B cell (primary cell): Measurements from ENCODE around the gene NEAT1. TPM values are rescaled to one million over a fixed set of nuclear protein-coding genes. Genes with fewer than 3 reads are reported as not detected.
A peak's percentile ranks its signal among the peaks of the same experiment; 100 is the strongest.

ENCODE experiments used
- ATAC-seq: fragments of 200-7000 bp; cut with Tn5 transposase; one replicate; pipeline ENCODE4 v1.10.0; 2021; ENCODE audit warnings: low read depth, mild to moderate bottlenecking, moderate number of reproducible peaks, moderate library complexity
- CTCF ChIA-PET: fragments of 350-600 bp; sonication (Branson Sonifier 250); formaldehyde crosslinking; loops from one replicate; lab custom pipeline; 2021; ENCODE audit warnings: antibody characterized with exemption, inconsistent platforms; lab: Charles Lee
- POLR2A ChIA-PET: fragments of 350-600 bp; sonication (Branson Sonifier 250); formaldehyde crosslinking; loops from one replicate; lab custom pipeline; 2021; ENCODE audit warnings: antibody characterized with exemption; lab: Charles Lee
- DNase-seq: peaks from one replicate; pipeline ENCODE4 v3.0.0; 2013
- H2AFZ ChIP-seq: 2 replicates; pipeline ENCODE4 v1.6.1; 2012; ENCODE audit warnings: mild to moderate bottlenecking, low read depth, low read length; ENCODE audit not compliant: insufficient read depth, poor library complexity, severe bottlenecking
- H3K27ac ChIP-seq, 2 donors: 1 replicate in 1 of 2; 2 replicates in 1 of 2; pipeline ENCODE4 v1.5.1; 2012 to 2013; ENCODE audit warnings: low read length in 2 of 2, mild to moderate bottlenecking in 2 of 2, moderate library complexity in 1 of 2
- H3K27me3 ChIP-seq, 4 experiments: fragments of 200-600 bp in 1 of 4; sonication (generic) in 1 of 4; replicated peaks in 1 of 4; 1 replicate in 2 of 4; 2 replicates in 2 of 4; pipeline versions ENCODE4 v1.6.1 to v1.7.0; 2013 to 2016; ENCODE audit warnings: low read length in 3 of 4, mild to moderate bottlenecking in 2 of 4, mixed read lengths in 1 of 4, moderate library complexity in 1 of 4; ENCODE audit not compliant: insufficient read depth in 4 of 4, control insufficient read depth in 3 of 4; ENCODE audit errors: control extremely low read depth in 1 of 4
- H3K36me3 ChIP-seq, 2 experiments: replicated peaks in 1 of 2; 1 replicate in 1 of 2; 2 replicates in 1 of 2; pipeline versions ENCODE4 v1.6.1 to v1.7.1; 2013; ENCODE audit warnings: low read length in 1 of 2; ENCODE audit not compliant: insufficient read depth in 2 of 2, control insufficient read depth in 1 of 2; ENCODE audit errors: control extremely low read depth in 1 of 2, extremely low read depth in 1 of 2
- H3K4me1 ChIP-seq, 2 donors: fragments of 200-600 bp in 1 of 2; sonication (generic) in 1 of 2; 1 replicate in 1 of 2; 2 replicates in 1 of 2; pipeline versions ENCODE4 v1.5.1 to v1.6.1; 2013 to 2017; ENCODE audit warnings: low read length in 2 of 2; ENCODE audit not compliant: control insufficient read depth in 2 of 2, insufficient read depth in 2 of 2
- H3K4me2 ChIP-seq: replicated peaks from 2 replicates; pipeline ENCODE3; 2012; ENCODE audit warnings: mild to moderate bottlenecking, low read depth, low read length; ENCODE audit not compliant: poor library complexity, severe bottlenecking
- H3K4me3 ChIP-seq, 5 experiments: fragments of 200-600 bp in 1 of 5; sonication (generic) in 1 of 5; 1 replicate in 3 of 5; 2 replicates in 2 of 5; pipeline versions ENCODE4 v1.5.1 to v1.7.0; 2011 to 2016; ENCODE audit warnings: low read length in 4 of 5, mild to moderate bottlenecking in 4 of 5, low read depth in 2 of 5, control low read depth in 1 of 5, moderate library complexity in 1 of 5; ENCODE audit not compliant: insufficient read depth in 1 of 5; ENCODE audit errors: control extremely low read depth in 1 of 5, extremely low read depth in 1 of 5
- H3K79me2 ChIP-seq: fragments of 200-600 bp; sonication (generic); one replicate; pipeline ENCODE4 v1.6.0; 2016; ENCODE audit warnings: low read length; ENCODE audit not compliant: control insufficient read depth, insufficient read depth
- H3K9ac ChIP-seq: fragments of 200-600 bp; sonication (generic); 2 replicates; pipeline ENCODE4 v1.6.1; 2017; ENCODE audit warnings: mild to moderate bottlenecking, low read length, moderate library complexity
- H3K9me3 ChIP-seq, 3 donors: one replicate each; pipeline versions ENCODE4 v1.6.1 to v1.7.1; 2013; ENCODE audit warnings: low read length in 2 of 3; ENCODE audit not compliant: control insufficient read depth in 2 of 3, insufficient read depth in 1 of 3; ENCODE audit errors: control extremely low read depth in 1 of 3
- H4K20me1 ChIP-seq: 2 replicates; pipeline ENCODE4 v1.6.0; 2012; ENCODE audit warnings: mild to moderate bottlenecking, low read length; ENCODE audit not compliant: insufficient read depth, control insufficient read depth, poor library complexity, severe bottlenecking
- H3K27ac Mint-ChIP-seq: one replicate; pipeline ENCODE4 v1.8.0; 2021; ENCODE audit warnings: mixed read lengths
- H3K27me3 Mint-ChIP-seq: one replicate; pipeline ENCODE4 v1.8.0; 2021; ENCODE audit warnings: mixed read lengths
- H3K4me1 Mint-ChIP-seq: one replicate; pipeline ENCODE4 v1.8.0; 2021; ENCODE audit warnings: mixed read lengths
- H3K4me3 Mint-ChIP-seq: one replicate; pipeline ENCODE4 v1.8.0; 2021; ENCODE audit warnings: mixed read lengths
- H3K9me3 Mint-ChIP-seq: one replicate; pipeline ENCODE4 v1.8.0; 2022; ENCODE audit warnings: mixed read lengths; ENCODE audit not compliant: insufficient read depth
- EZH2 ChIP-seq: IDR thresholded peaks from 2 replicates; pipeline ENCODE4 v1.6.1; 2012; ENCODE audit warnings: borderline replicate concordance, low read depth, mild to moderate bottlenecking, moderate library complexity, low read length; ENCODE audit not compliant: insufficient read depth, poor library complexity, severe bottlenecking
- WGBS: methylation state at CpG from one replicate; pipeline ENCODE4 v1.1.5; 2013; ENCODE audit warnings: missing lambda C conversion rate; ENCODE audit not compliant: insufficient coverage; 5-methylcytosine and 5-hydroxymethylcytosine counted together
- intact Hi-C: fragments of 100-400 bp; cut with micrococcal nuclease; formaldehyde crosslinking; loops from one replicate; pipeline ENCODE4 v1.10.0; 2022
- polyA plus RNA-seq: library from polyadenylated mRNA; depleted of rRNA; stranded (reverse); fragments of >200 nt; gene quantifications from 2 replicates; pipeline ENCODE4 v1.2.3, GENCODE V29; 2012
- total RNA-seq, 2 donors: library from RNA; stranded (reverse); fragments of 120-200 nt in 1 of 2; gene quantifications; 1 replicate in 1 of 2; 2 replicates in 1 of 2; pipeline versions ENCODE4 v1.2.3 to v1.2.4, GENCODE V29; 2013 to 2022
- TF ChIP-seq, protein P1 (sequence below): fragments of 200-600 bp; IDR thresholded peaks from one replicate; pipeline ENCODE4 v1.8.0; 2022; ENCODE audit warnings: antibody characterized with exemption, mild to moderate bottlenecking

Gene NEAT1
- total and polyA plus RNA-seq, 2 donors (not counting 1 experiment from before 2014, with no cell fraction given): 66.7 to 1,642 TPM

DNA sequence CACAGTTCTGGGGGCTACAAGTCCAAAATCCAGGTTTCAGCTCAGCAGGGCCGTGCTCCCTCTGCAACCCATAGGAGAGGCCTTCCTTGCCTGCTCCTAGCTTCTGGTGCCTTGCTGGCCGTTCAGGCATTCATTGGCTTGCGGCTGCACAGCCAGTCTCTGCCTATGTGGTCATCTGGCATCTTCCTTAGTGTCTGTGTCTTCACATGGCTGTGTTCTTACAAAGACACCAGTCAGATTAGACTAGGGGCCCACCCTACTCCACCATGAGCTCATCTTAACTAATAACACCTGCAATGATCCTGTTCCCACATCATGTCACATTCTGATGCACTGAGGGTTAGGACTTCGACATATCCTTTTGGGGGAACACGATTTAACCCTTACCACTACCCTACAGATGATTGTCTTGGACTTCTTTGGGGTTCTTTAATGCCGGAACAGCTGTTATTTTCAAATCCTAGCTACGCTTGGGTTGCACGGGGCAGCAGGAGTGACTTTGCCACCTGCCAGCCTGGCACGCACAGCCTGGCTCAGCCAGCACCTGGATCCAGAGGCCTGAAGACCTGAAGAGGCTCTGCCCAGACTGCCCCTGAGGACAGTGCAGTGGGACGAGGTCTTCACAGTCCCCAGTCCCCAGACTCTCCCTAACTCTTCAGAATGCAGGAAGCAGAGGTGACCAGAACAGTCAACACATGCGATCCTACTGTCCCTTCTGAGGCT lies 7.7 kb upstream of the NEAT1 start:
- H3K4me3 Mint-ChIP-seq: peak overlapping the region; percentile 96
- H3K27ac Mint-ChIP-seq: peak overlapping the region; percentile 32
- ATAC-seq (no peak), DNase-seq (no peak)
- ChIA-PET CTCF (interaction anchor here (0.6 to 14.9 kb wide), 12 partner anchors 9 to 676 kb away, joined by 3 to 541 read pairs (median 24); partner anchors contain the start of genes MALAT1 and SLC25A45), POLR2A (interaction anchor here (0.6 to 16.5 kb wide), 14 partner anchors 8 to 86 kb away, joined by 3 to 1159 read pairs (median 5); partner anchors contain the start of genes FRMD8, MALAT1 and SLC25A45)
- H3K27me3 ChIP-seq: no peaks in the 10 kb centered on the region
- no peak overlapping the region for H3K4me2 ChIP-seq
- H3K4me1 Mint-ChIP-seq: peaks cover 46% of the 10 kb centered on the region
- H3K9me3 Mint-ChIP-seq: no peaks in the 10 kb centered on the region
- H3K27ac ChIP-seq: no peak overlapping the region
- peaks cover 41 to 48% of the 10 kb centered on the region in 2 donors for H3K4me1 ChIP-seq
- WGBS: 90% methylated on average over 11 of the region's 11 CpGs
- H3K9me3 ChIP-seq: no peaks in the 10 kb centered on the region
- intact Hi-C loops: no loop called here
- TF ChIP-seq, protein P1, sequence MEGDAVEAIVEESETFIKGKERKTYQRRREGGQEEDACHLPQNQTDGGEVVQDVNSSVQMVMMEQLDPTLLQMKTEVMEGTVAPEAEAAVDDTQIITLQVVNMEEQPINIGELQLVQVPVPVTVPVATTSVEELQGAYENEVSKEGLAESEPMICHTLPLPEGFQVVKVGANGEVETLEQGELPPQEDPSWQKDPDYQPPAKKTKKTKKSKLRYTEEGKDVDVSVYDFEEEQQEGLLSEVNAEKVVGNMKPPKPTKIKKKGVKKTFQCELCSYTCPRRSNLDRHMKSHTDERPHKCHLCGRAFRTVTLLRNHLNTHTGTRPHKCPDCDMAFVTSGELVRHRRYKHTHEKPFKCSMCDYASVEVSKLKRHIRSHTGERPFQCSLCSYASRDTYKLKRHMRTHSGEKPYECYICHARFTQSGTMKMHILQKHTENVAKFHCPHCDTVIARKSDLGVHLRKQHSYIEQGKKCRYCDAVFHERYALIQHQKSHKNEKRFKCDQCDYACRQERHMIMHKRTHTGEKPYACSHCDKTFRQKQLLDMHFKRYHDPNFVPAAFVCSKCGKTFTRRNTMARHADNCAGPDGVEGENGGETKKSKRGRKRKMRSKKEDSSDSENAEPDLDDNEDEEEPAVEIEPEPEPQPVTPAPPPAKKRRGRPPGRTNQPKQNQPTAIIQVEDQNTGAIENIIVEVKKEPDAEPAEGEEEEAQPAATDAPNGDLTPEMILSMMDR: no peak
- no peak for TF ChIP-seq EZH2
- H4K20me1 ChIP-seq: no peaks in the 10 kb centered on the region
- peaks cover 75% of the 10 kb centered on the region for H3K79me2 ChIP-seq
- no peaks in the 10 kb centered on the region for H3K27me3 Mint-ChIP-seq
- H3K9ac ChIP-seq: no peak overlapping the region
- H2AFZ ChIP-seq: no peak overlapping the region
- H3K36me3 ChIP-seq: peaks cover 4 to 23% of the 10 kb centered on the region in 2 experiments
- H3K4me3 ChIP-seq: no peak overlapping the region
